Activated naive CD8-positive, alpha-beta T cell treated with anti-CD3 and anti-CD28 coated beads, Interleukin-2, amount 50 U/mL, for 16 hours (primary cell): ENCODE data around the gene DNAH1.
A peak's percentile ranks its signal among the peaks of the same experiment; 100 is the strongest.

ENCODE experiments used
- DNase-seq: peaks from one replicate; pipeline ENCODE4 v3.0.0-alpha.2; 2020; ENCODE audit warnings: low read depth, low spot score

Gene DNAH1

DNA sequence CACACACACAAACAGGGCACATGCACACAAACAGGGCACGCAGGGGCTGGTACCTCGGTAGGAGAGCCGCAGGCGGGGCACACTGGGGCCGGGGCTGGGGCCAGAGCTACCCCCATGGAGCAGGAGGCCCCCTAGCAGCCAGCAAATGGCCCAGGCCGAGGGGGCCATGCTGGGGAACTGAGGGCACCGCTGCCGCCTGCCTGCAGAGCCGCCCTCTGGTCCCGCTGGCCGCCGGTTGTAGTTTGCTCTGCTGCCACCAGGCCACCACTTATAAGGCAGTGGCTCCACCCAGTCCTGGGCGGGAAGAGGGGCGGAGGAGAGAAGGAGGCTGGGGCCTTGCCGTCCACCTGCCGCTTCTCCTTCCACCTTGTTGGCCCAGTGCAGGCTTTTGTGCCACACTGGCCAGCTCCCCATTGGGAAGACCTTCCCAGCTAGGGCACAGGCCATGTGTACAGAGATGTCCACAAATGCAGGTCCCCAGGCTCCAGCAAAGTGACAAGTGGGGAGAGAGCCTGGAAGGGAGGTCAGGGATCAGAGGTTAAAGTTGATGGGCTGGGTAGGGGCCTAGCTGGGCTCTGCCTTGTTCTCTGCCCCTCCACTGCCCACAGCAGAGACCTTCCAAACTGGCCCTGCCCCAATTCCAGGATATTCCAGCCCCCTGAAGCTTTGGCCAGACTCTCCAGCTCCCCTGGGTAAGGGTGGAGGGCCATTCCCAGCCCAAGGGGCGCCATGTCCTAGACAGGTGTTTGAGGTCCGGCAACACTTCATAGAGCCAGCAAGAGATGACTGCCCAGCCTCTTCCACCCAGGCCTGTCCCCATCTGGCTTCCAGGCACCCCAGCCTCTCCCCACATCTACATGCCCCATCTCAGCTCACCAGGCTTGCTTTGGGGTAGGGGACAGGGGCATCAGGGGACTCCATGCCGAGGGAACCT lies 129.0 kb downstream of the DNAH1 start, which contains the start of gene SEMA3G:
Gene SEMA3G (minus strand): TSS at position 244 of the 934 bp plus-strand sequence. CDS start 76 bp downstream, at position 168.
- DNase-seq = peak; percentile 39

DNA sequence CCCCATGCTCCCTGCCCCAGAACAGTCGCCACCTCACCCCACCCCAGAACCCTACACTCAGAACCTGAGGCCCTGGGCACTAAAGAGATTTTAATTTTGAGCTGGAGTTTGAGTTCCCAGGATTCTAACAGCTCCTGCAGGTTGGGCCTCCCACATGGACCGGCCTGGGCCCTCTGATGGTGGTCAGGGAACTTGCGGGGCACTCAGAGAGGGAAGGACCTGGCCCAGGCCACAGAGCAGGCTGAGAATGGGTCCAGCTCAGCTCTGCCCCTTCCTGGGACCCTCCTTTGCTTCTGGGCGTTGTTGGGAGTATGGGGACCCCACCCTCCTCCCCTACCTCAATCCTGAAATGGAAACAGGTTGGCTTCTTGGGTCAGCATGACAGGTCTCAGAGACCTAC lies 129.9 kb downstream of the DNAH1 start:
- no peak for DNase-seq

DNA sequence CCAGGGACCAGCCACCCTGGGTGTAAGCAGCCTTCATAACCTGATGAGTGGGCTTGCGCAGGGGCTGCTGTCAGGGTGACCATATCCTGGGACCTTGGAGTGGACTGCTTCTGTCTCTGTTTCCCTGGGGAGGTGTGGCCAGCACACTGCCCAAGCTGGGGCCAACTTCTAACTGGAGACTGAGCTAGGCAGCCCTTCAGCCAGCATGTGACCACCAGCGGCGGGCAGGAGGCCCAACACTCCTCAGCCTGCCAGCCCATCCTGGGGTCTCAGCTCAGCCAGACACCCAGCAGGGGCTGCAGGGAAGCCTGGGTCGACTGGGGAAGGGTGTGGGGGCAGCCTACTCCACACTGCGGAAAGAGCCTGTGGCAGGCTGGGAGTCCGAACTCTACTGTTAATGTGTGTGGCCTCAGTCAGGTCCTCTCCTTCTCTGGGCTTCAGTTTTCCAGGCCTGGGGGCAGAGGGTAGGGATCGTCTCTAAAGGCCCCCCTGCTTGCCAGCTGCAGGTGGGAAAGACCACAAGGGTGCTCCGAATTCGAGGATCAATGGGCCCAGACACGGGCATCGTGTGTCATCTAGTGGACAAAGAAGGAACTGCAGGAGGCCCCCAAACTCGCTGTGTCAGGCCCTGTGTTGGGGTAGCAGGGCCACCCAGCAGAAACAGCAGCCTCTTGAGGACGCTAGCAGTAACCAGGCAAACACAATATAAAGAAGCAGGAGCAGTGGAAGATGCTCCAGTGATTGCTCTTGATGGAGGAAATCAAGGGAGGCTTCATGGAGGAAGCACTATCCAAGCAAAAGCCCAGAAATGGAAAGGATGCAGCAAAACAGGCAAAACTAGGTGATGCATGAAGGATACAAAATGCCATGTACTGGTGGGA lies 130.8 kb downstream of the DNAH1 start:
- DNase-seq = peak; percentile 42

DNA sequence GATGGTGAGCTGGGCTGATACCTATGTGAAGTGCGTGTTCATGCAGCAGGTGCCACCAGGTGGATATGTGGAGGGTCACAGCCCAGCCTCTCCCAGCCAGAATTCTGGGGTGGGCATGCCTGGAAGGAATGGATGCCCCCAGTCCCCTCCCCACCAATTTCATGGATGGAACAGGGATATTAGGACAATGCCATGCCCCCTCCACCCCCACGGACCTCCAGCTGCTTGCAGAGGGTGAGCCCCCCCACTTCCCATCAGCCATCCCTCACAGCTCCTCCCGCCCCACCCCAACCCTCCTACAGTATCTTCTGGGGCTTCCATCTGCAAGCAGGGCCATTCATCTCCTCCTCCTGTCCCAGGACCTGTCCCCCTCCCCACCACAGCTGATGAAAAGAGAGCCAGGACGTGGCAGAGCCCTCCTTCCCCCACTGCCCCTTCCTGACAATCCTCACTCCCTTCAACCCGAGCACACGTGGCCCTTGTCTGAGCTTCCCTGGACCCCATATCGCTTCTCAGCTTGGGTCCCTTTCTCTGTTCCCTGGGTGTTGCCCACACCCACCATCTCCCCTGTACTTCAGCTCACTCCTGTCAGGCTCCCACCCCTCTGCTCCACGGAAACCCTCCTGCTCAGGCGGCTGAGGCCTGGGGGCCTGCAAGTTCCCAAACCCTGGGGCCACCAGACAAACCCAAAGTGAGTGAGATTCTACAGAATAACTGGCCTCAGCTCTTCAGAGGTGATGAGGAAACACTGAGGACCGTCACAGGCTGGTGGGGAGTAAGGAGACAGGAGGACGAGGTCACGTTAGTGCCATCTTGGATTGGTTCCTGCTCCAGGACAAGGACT lies 131.6 kb downstream of the DNAH1 start:
- no peak for DNase-seq
